Caco-2 (cell line): ENCODE data around the gene YBX2. TPM values are rescaled to one million over a fixed set of nuclear protein-coding genes. Genes with fewer than 3 reads are reported as not detected.

Experiments used
- BruUV-seq: library from RNA; stranded (reverse); fragments of 400-500 nt; replicated peaks from 2 replicates; lab custom pipeline; 2021; lab: Mats Ljungman, UMichigan
- CTCF ChIA-PET: fragments of 300-600 bp; sonication (Branson Sonifier 250); formaldehyde crosslinking; loops from one replicate; lab custom pipeline; 2022; ENCODE audit warnings: antibody characterized with exemption; lab: Charles Lee
- POLR2A ChIA-PET: fragments of 300-600 bp; sonication (Branson Sonifier 250); formaldehyde crosslinking; loops from one replicate; lab custom pipeline; 2022; ENCODE audit warnings: antibody characterized with exemption; lab: Charles Lee
- DNase-seq, 2 experiments: peaks; one replicate each; pipeline versions ENCODE4 v3.0.0 to v3.0.0-alpha.2; 2020 to 2022
- H3K27me3 ChIP-seq: replicated peaks from 2 replicates; pipeline ENCODE4 v1.6.0; 2011; ENCODE audit warnings: low read length; ENCODE audit not compliant: control insufficient read depth, insufficient read depth
- H3K36me3 ChIP-seq: 2 replicates; pipeline ENCODE4 v1.5.1; 2011; ENCODE audit warnings: low read length; ENCODE audit not compliant: control insufficient read depth, insufficient read depth
- H3K4me1 ChIP-seq: fragments of 250-450 bp; sonication (Bioruptor Pico); 2 replicates; pipeline ENCODE4 v1.5.1; 2020; ENCODE audit warnings: mild to moderate bottlenecking
- H3K4me3 ChIP-seq: 2 replicates; pipeline ENCODE4 v1.5.1; 2011; ENCODE audit warnings: low read depth, mild to moderate bottlenecking, control low read depth, low read length
- H3K9me3 ChIP-seq: fragments of 250-450 bp; sonication (Bioruptor Pico); 2 replicates; pipeline ENCODE4 v1.5.1; 2020; ENCODE audit warnings: mild to moderate bottlenecking, moderate library complexity
- H3K27ac Mint-ChIP-seq: one replicate; pipeline ENCODE4 v1.8.0; 2022; ENCODE audit warnings: mixed read lengths; ENCODE audit not compliant: unreplicated experiment
- H3K27me3 Mint-ChIP-seq: one replicate; pipeline ENCODE4 v1.8.0; 2022; ENCODE audit warnings: mixed read lengths; ENCODE audit not compliant: insufficient read depth, unreplicated experiment
- H3K36me3 Mint-ChIP-seq: one replicate; pipeline ENCODE4 v1.8.0; 2022; ENCODE audit warnings: mild to moderate bottlenecking, mixed read lengths; ENCODE audit not compliant: insufficient read depth, unreplicated experiment
- H3K4me1 Mint-ChIP-seq: one replicate; pipeline ENCODE4 v1.8.0; 2022; ENCODE audit warnings: low read depth, mixed read lengths; ENCODE audit not compliant: unreplicated experiment
- H3K4me3 Mint-ChIP-seq: one replicate; pipeline ENCODE4 v1.8.0; 2022; ENCODE audit warnings: mild to moderate bottlenecking, moderate library complexity, mixed read lengths; ENCODE audit not compliant: unreplicated experiment
- H3K9me3 Mint-ChIP-seq: one replicate; pipeline ENCODE4 v1.8.0; 2022; ENCODE audit warnings: mixed read lengths; ENCODE audit not compliant: unreplicated experiment
- CTCF ChIP-seq, 2 experiments: fragments of 200-600 bp in 1 of 2; IDR thresholded peaks; 1 replicate in 1 of 2; 2 replicates in 1 of 2; pipeline versions ENCODE4 v1.5.1 to v1.8.0; 2011 to 2022; ENCODE audit warnings: antibody characterized with exemption in 1 of 2, control low read depth in 1 of 2, inconsistent platforms in 1 of 2, low read depth in 1 of 2, low read length in 1 of 2, mild to moderate bottlenecking in 1 of 2, moderate library complexity in 1 of 2; ENCODE audit not compliant: insufficient read depth in 1 of 2, severe bottlenecking in 1 of 2, unreplicated experiment in 1 of 2
- intact Hi-C: fragments of 100-400 bp; cut with micrococcal nuclease; formaldehyde crosslinking; loops from one replicate; pipeline ENCODE4 v1.10.0; 2022; ENCODE audit not compliant: unreplicated experiment
- total RNA-seq: library from RNA; stranded (reverse); gene quantifications from 2 replicates; pipeline ENCODE4 v1.2.3, GENCODE V29; 2022

YBX2 gene
- total RNA-seq, 1 experiment from 2014 or later: 27.6 TPM

- intact Hi-C loops: no loop called here
- no peaks in the 10 kb centered on the region for H3K27me3 ChIP-seq
- CTCF ChIA-PET: interaction anchor here (1.4 to 1.5 kb wide), 2 partner anchors 15 to 49 kb away, joined by 3 to 20 read pairs; partner anchors contain the start of gene SLC2A4
- no peak for TF ChIP-seq CTCF (IDR thresholded peaks at IDR 0.05; ENCODE audit: insufficient read depth in 1 of 2, low read depth in 1 of 2, low read length in 1 of 2, severe bottlenecking in 1 of 2, unreplicated experiment in 1 of 2)
- Mint-ChIP-seq H3K9me3 (no peaks in the 10 kb centered on the region), H3K4me1 (peaks cover 6% of the 10 kb centered on the region), H3K27ac (peak overlapping the region; percentile 61), H3K27me3 (no peaks in the 10 kb centered on the region), H3K36me3 (no peaks in the 10 kb centered on the region), H3K4me3 (peak overlapping the region; percentile 73)
- no peaks in the 10 kb centered on the region; the same call in 1 of the 2 replicates for H3K36me3 ChIP-seq
- BruUV-seq: no TSS peak
- POLR2A ChIA-PET: no interaction called here
- H3K9me3 ChIP-seq: no peaks in the 10 kb centered on the region
- DNase-seq: no peak
- H3K4me3 ChIP-seq: peak overlapping the region; percentile 42
- H3K4me1 ChIP-seq: 0 out of 2 replicates have a peak, but pooled peaks cover 10% of the 10 kb centered on the region
Measured at GRCh38 chr17:7295230-7296180, 1.1 kb upstream of the YBX2 start.

- peak overlapping the region; percentile 73 for H3K4me3 Mint-ChIP-seq
- CTCF ChIA-PET: interaction anchor here (0.6 to 1.0 kb wide), 2 partner anchors 13 to 99 kb away, joined by 5 to 6 read pairs; partner anchors contain the start of gene SLC2A4
Measured at GRCh38 chr17:7293816-7294613, 424 bp downstream of the YBX2 start.

More at GRCh38 chr17:7293816-7294613, 424 bp downstream of the YBX2 start:
- intact Hi-C loops: loop anchor here (1.0 kb wide), 1 partner anchor 13 kb away; the partner anchor contains the start of gene SLC2A4
- H3K9me3 ChIP-seq: no peaks in the 10 kb centered on the region
- H3K9me3 Mint-ChIP-seq: no peaks in the 10 kb centered on the region
- BruUV-seq: no TSS peak
- H3K27me3 Mint-ChIP-seq: no peaks in the 10 kb centered on the region
- H3K36me3 ChIP-seq: no peaks in the 10 kb centered on the region; the same call in 1 of the 2 replicates
- peak overlapping the region; percentile 40 for H3K27ac Mint-ChIP-seq
- peak overlapping the region; percentile 49 for H3K4me3 ChIP-seq
- no peaks in the 10 kb centered on the region for H3K27me3 ChIP-seq
- no peaks in the 10 kb centered on the region for H3K36me3 Mint-ChIP-seq
- POLR2A ChIA-PET: interaction anchor here (1.0 kb wide), 1 partner anchor 13 kb away, joined by 4 read pairs; the partner anchor contains the start of gene SLC2A4
- 0 out of 2 replicates have a peak, but pooled peaks cover 10% of the 10 kb centered on the region for H3K4me1 ChIP-seq
- peaks cover 6% of the 10 kb centered on the region for H3K4me1 Mint-ChIP-seq
- peak; percentile 77 to 79 for DNase-seq
- no peak for TF ChIP-seq CTCF (IDR thresholded peaks at IDR 0.05; ENCODE audit: insufficient read depth in 1 of 2, low read depth in 1 of 2, low read length in 1 of 2, severe bottlenecking in 1 of 2, unreplicated experiment in 1 of 2)
